Gastroesophageal sphincter (tissue), 3 donors: ENCODE results near the gene HACD2.
A peak's percentile ranks its signal among the peaks of the same experiment; 100 is the strongest.

ENCODE experiments used
- POLR2AphosphoS5 ChIP-seq: sonication (generic); formaldehyde crosslinking; IDR thresholded peaks from one replicate; pipeline ENCODE4 v1.6.1; 2017; ENCODE audit warnings: antibody characterized with exemption
- TF ChIP-seq, protein P1 (sequence below), 4 experiments: fragments of 200-600 bp in 2 of 4; fragments of 450-650 bp in 2 of 4; sonication (generic) in 1 of 4; IDR thresholded peaks; one replicate each; pipeline ENCODE4 v1.5.1; 2017 to 2019; ENCODE audit warnings: antibody characterized with exemption in 4 of 4, mild to moderate bottlenecking in 2 of 4, moderate library complexity in 2 of 4

GRCh38 chr3:123520656-123521055 lies 64.2 kb downstream of the HACD2 start:
- TF ChIP-seq, protein P1, sequence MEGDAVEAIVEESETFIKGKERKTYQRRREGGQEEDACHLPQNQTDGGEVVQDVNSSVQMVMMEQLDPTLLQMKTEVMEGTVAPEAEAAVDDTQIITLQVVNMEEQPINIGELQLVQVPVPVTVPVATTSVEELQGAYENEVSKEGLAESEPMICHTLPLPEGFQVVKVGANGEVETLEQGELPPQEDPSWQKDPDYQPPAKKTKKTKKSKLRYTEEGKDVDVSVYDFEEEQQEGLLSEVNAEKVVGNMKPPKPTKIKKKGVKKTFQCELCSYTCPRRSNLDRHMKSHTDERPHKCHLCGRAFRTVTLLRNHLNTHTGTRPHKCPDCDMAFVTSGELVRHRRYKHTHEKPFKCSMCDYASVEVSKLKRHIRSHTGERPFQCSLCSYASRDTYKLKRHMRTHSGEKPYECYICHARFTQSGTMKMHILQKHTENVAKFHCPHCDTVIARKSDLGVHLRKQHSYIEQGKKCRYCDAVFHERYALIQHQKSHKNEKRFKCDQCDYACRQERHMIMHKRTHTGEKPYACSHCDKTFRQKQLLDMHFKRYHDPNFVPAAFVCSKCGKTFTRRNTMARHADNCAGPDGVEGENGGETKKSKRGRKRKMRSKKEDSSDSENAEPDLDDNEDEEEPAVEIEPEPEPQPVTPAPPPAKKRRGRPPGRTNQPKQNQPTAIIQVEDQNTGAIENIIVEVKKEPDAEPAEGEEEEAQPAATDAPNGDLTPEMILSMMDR (IDR thresholded peaks at IDR 0.05), result no peak
- TF ChIP-seq POLR2AphosphoS5, result peak; percentile 24
